DMS153 treated with DMSO at 0.1 percent for 48 hours (cell line): ENCODE results near the gene TUBG2.

ENCODE experiments used
- DNase-seq: peaks from one replicate; lab custom pipeline; 2025; ENCODE audit not compliant: unreplicated experiment; lab: John Stamatoyannopoulos, UW

TUBG2 gene

GRCh38 chr17:42695500-42695899, 36.4 kb downstream of the TUBG2 start:
- DNase-seq = no peak

GRCh38 chr17:42697108-42697811, 38.2 kb downstream of the TUBG2 start:
- DNase-seq = no peak

GRCh38 chr17:42698736-42699414, 39.8 kb downstream of the TUBG2 start:
- DNase-seq = no peak

- DNase-seq = no peak
Measured at GRCh38 chr17:42699415-42699740, 40.3 kb downstream of the TUBG2 start.

GRCh38 chr17:42700586-42701289, 41.7 kb downstream of the TUBG2 start:
- no peak for DNase-seq

- DNase-seq = no peak
Measured at GRCh38 chr17:42702446-42702845, 43.4 kb downstream of the TUBG2 start.

- DNase-seq = no peak
Measured at GRCh38 chr17:42704490-42704836, 45.4 kb downstream of the TUBG2 start.

- no peak for DNase-seq
Measured at GRCh38 chr17:42704837-42705494, 45.9 kb downstream of the TUBG2 start.

- DNase-seq = no peak
Measured at GRCh38 chr17:42706732-42707131, 47.6 kb downstream of the TUBG2 start.

- DNase-seq = no peak
Measured at GRCh38 chr17:42708588-42708987, 49.5 kb downstream of the TUBG2 start.

- no peak for DNase-seq
Measured at GRCh38 chr17:42709561-42709960, 50.5 kb downstream of the TUBG2 start.
